Neural progenitor cell (in vitro differentiated cells): ENCODE results near the gene LRP2. TPM values are rescaled to one million over a fixed set of nuclear protein-coding genes. Genes with fewer than 3 reads are reported as not detected.
"Not testable (repeated sequence)": the region's sequence is repeated elsewhere in the genome, so short reads cannot be mapped to it uniquely, and the experiment has no call there.

Source experiments
- DNase-seq: peaks from one replicate; pipeline ENCODE4 v3.0.0-alpha.2; 2016; ENCODE audit warnings: low spot score
- H2AFZ ChIP-seq: fragments of 200-600 bp; sonication (generic); replicated peaks from 2 replicates; pipeline ENCODE4 v1.6.1; 2016; ENCODE audit warnings: antibody characterized with exemption
- H3F3A ChIP-seq: fragments of 200-600 bp; sonication (generic); 2 replicates; pipeline ENCODE4 v1.6.1; 2016; ENCODE audit warnings: antibody characterized with exemption, low read depth
- H3K27ac ChIP-seq: fragments of 200-600 bp; sonication (generic); 2 replicates; pipeline ENCODE4 v1.5.1; 2016; ENCODE audit warnings: mild to moderate bottlenecking
- H3K27me3 ChIP-seq: fragments of 200-600 bp; sonication (generic); 2 replicates; pipeline ENCODE4 v1.6.1; 2016; ENCODE audit warnings: mild to moderate bottlenecking, moderate library complexity
- H3K36me3 ChIP-seq: fragments of 200-600 bp; sonication (generic); 2 replicates; pipeline ENCODE4 v1.5.1; 2016
- H3K4me1 ChIP-seq: fragments of 200-600 bp; sonication (generic); 2 replicates; pipeline ENCODE4 v1.6.1; 2016; ENCODE audit warnings: mixed run types
- H3K4me2 ChIP-seq: fragments of 200-600 bp; sonication (generic); 2 replicates; pipeline ENCODE4 v1.6.1; 2016
- H3K4me3 ChIP-seq: fragments of 200-600 bp; sonication (generic); 2 replicates; pipeline ENCODE4 v1.5.1; 2016
- H3K79me2 ChIP-seq: fragments of 200-600 bp; sonication (generic); 2 replicates; pipeline ENCODE4 v1.6.1; 2016; ENCODE audit warnings: low read depth
- H3K9ac ChIP-seq: fragments of 200-600 bp; sonication (generic); 2 replicates; pipeline ENCODE4 v1.6.1; 2016
- H3K9me3 ChIP-seq: fragments of 200-600 bp; sonication (generic); 2 replicates; pipeline ENCODE4 v1.5.1; 2016; ENCODE audit warnings: low read depth
- H4K20me1 ChIP-seq: fragments of 200-600 bp; sonication (generic); 2 replicates; pipeline ENCODE4 v1.6.1; 2016; ENCODE audit warnings: low read depth
- H3K27ac Mint-ChIP-seq: 3 replicates; pipeline ENCODE4 v1.8.0; 2021; ENCODE audit warnings: mixed read lengths
- H3K27me3 Mint-ChIP-seq: 2 replicates; pipeline ENCODE4 v1.8.0; 2022; ENCODE audit warnings: low read depth, mild to moderate bottlenecking, inconsistent platforms, moderate library complexity, mixed read lengths; ENCODE audit not compliant: insufficient read depth
- H3K36me3 Mint-ChIP-seq: 3 replicates; pipeline ENCODE4 v1.8.0; 2021; ENCODE audit warnings: mixed read lengths
- H3K4me1 Mint-ChIP-seq: 3 replicates; pipeline ENCODE4 v1.8.0; 2021; ENCODE audit warnings: mixed read lengths
- H3K4me3 Mint-ChIP-seq: 3 replicates; pipeline ENCODE4 v1.8.0; 2021; ENCODE audit warnings: mild to moderate bottlenecking, moderate library complexity, mixed read lengths
- H3K9me3 Mint-ChIP-seq: 3 replicates; pipeline ENCODE4 v1.8.0; 2020; ENCODE audit warnings: mixed read lengths
- CTCF ChIP-seq: fragments of 200-600 bp; sonication (generic); IDR thresholded peaks from 2 replicates; pipeline ENCODE4 v1.5.1; 2017; ENCODE audit warnings: antibody characterized with exemption, mild to moderate bottlenecking
- EZH2 ChIP-seq: fragments of 200-600 bp; sonication (generic); IDR thresholded peaks from 2 replicates; pipeline ENCODE4 v1.6.1; 2017; ENCODE audit warnings: antibody characterized with exemption, mild to moderate bottlenecking, moderate library complexity
- EZH2phosphoT487 ChIP-seq: fragments of 200-600 bp; sonication (generic); IDR thresholded peaks from 2 replicates; pipeline ENCODE4 v1.6.1; 2017; ENCODE audit warnings: antibody characterized with exemption
- total RNA-seq: library from RNA; depleted of rRNA; stranded (reverse); fragments of >200 nt; gene quantifications from 2 replicates; pipeline ENCODE4 v1.2.3, GENCODE V29; 2015; ENCODE audit warnings: low replicate concordance

The LRP2 gene
- total RNA-seq, 1 donor from 2014 or later = 143 TPM

GRCh38 chr2:169137924-169138323 lies 224.4 kb downstream of the LRP2 start:
- no peak overlapping the region for H3K9ac ChIP-seq
- TF ChIP-seq CTCF (no peak), EZH2phosphoT487 (no peak), EZH2 (no peak)
- no peaks in the 10 kb centered on the region for H3K79me2 ChIP-seq
- H3K27me3 ChIP-seq = no peaks in the 10 kb centered on the region
- Mint-ChIP-seq H3K4me1 (no peaks in the 10 kb centered on the region), H3K9me3 (no peaks in the 10 kb centered on the region), H3K27me3 (no peaks in the 10 kb centered on the region), H3K27ac (no peak overlapping the region), H3K36me3 (peaks cover 10% of the 10 kb centered on the region), H3K4me3 (no peak overlapping the region)
- no peak overlapping the region for H3K4me2 ChIP-seq
- H3K4me1 ChIP-seq = no peaks in the 10 kb centered on the region
- H3F3A ChIP-seq = peaks cover 14% of the 10 kb centered on the region
- no peak overlapping the region for H3K27ac ChIP-seq
- peaks cover 35% of the 10 kb centered on the region for H3K36me3 ChIP-seq
- no peak overlapping the region for H3K4me3 ChIP-seq
- H2AFZ ChIP-seq = no peak overlapping the region
- H4K20me1 ChIP-seq = peaks cover 5% of the 10 kb centered on the region
- DNase-seq = no peak
- H3K9me3 ChIP-seq = no peaks in the 10 kb centered on the region

GRCh38 chr2:169136885-169137534 lies 225.3 kb downstream of the LRP2 start:
- Mint-ChIP-seq H3K27me3 (no peaks in the 10 kb centered on the region), H3K27ac (no peak overlapping the region), H3K36me3 (peaks cover 9% of the 10 kb centered on the region), H3K9me3 (no peaks in the 10 kb centered on the region), H3K4me3 (no peak overlapping the region), H3K4me1 (no peaks in the 10 kb centered on the region)
- Histone ChIP-seq H3K79me2 (no peaks in the 10 kb centered on the region), H3K36me3 (peaks cover 35% of the 10 kb centered on the region), H3K27ac (no peak overlapping the region), H3K27me3 (no peaks in the 10 kb centered on the region), H4K20me1 (peaks cover 2% of the 10 kb centered on the region), H3F3A (peaks cover 8% of the 10 kb centered on the region), H3K4me3 (no peak overlapping the region), H3K4me1 (no peaks in the 10 kb centered on the region), H3K9ac (no peak overlapping the region), H3K9me3 (no peaks in the 10 kb centered on the region), H3K4me2 (no peak overlapping the region), H2AFZ (no peak overlapping the region)
- TF ChIP-seq CTCF = no peak
- TF ChIP-seq EZH2 = no peak
- no peak for TF ChIP-seq EZH2phosphoT487
- no peak for DNase-seq

DNA sequence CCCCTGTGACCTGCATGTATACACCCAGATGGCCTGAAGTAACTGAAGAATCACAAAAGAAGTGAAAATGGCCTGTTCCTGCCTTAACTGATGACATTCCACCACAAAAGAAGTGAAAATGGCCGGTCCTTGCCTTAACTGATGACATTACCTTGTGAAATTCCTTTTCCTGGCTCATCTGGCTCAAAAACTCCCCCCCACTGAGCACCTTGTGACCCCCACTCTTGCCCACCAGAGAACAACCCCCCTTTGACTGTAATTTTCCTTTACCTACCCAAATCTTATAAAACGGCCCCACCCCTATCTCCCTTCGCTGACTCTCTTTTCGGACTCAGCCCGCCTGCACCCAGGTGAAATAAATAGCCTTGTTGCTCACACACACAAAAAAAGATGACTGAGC lies 225.9 kb downstream of the LRP2 start:
- H3K27me3 Mint-ChIP-seq, H3K9ac ChIP-seq, H3K4me1 Mint-ChIP-seq, H4K20me1 ChIP-seq, DNase-seq, H3K27ac Mint-ChIP-seq, H3K4me3 ChIP-seq, H3K4me3 Mint-ChIP-seq, H3K36me3 Mint-ChIP-seq, H3K9me3 Mint-ChIP-seq, H3K27me3 ChIP-seq, H3K27ac ChIP-seq, H3K9me3 ChIP-seq, H3K4me1 ChIP-seq, H3F3A ChIP-seq, H2AFZ ChIP-seq, H3K4me2 ChIP-seq, H3K79me2 ChIP-seq: not testable (repeated sequence)
- peaks cover 35% of the 10 kb centered on the region for H3K36me3 ChIP-seq

GRCh38 chr2:169134272-169134671 lies 228.1 kb downstream of the LRP2 start:
- H3K9me3 ChIP-seq, H3K4me1 ChIP-seq, H3K27me3 Mint-ChIP-seq, H3F3A ChIP-seq, H3K9ac ChIP-seq, DNase-seq, H3K9me3 Mint-ChIP-seq, H3K27me3 ChIP-seq, H3K27ac ChIP-seq, H3K79me2 ChIP-seq, H3K36me3 Mint-ChIP-seq, H3K4me2 ChIP-seq, H3K27ac Mint-ChIP-seq, H3K4me1 Mint-ChIP-seq, H3K4me3 ChIP-seq, H4K20me1 ChIP-seq, H2AFZ ChIP-seq, H3K4me3 Mint-ChIP-seq: not testable (repeated sequence)
- H3K36me3 ChIP-seq = peaks cover 29% of the 10 kb centered on the region
